Stimulated activated naive CD8-positive, alpha-beta T cell treated with anti-CD3 and anti-CD28 coated beads, Interleukin-15, amount 100 ng/mL, for 72 hours (primary cell): ENCODE results near the gene HAUS5.

Source experiments
- ATAC-seq: fragments of 150-1000 bp; cut with Tn5 transposase; 2 replicates; pipeline ENCODE4 v1.10.0; 2021; ENCODE audit warnings: mild to moderate bottlenecking, moderate library complexity
- DNase-seq, 2 donors: peaks; one replicate each; pipeline ENCODE4 v3.0.0; 2021 to 2022
- H3K27ac Mint-ChIP-seq, 2 donors: one replicate each; pipeline ENCODE4 v1.8.0; 2022; ENCODE audit warnings: mild to moderate bottlenecking in 2 of 2, mixed read lengths in 2 of 2, moderate library complexity in 2 of 2
- H3K27me3 Mint-ChIP-seq: one replicate; pipeline ENCODE4 v1.8.0; 2022; ENCODE audit warnings: mixed read lengths
- H3K4me1 Mint-ChIP-seq: one replicate; pipeline ENCODE4 v1.8.0; 2022; ENCODE audit warnings: mild to moderate bottlenecking, mixed read lengths
- H3K4me3 Mint-ChIP-seq, 2 donors: one replicate each; pipeline ENCODE4 v1.8.0; 2022; ENCODE audit warnings: mild to moderate bottlenecking in 2 of 2, mixed read lengths in 2 of 2, moderate library complexity in 1 of 2
- H3K9me3 Mint-ChIP-seq, 2 donors: one replicate each; pipeline ENCODE4 v1.8.0; 2022; ENCODE audit warnings: mixed read lengths in 2 of 2

HAUS5 gene

GRCh38 chr19:35666251-35666913 lies 53.8 kb downstream of the HAUS5 start, which contains the start of gene UPK1A:
UPK1A (plus strand) TSS chr19:35666517; CDS start chr19:35666813, 296 bp downstream.
- Mint-ChIP-seq H3K27ac (peak within 1 kb of the TSS in 1 of 2 donors; percentile 35), H3K4me3 (no peak within 1 kb of the TSS), H3K27me3 (peaks cover 24% of the 10 kb centered on the region), H3K9me3 (no peaks in the 10 kb centered on the region), H3K4me1 (peaks cover 5% of the 10 kb centered on the region)
- ATAC-seq (peak; percentile 46), DNase-seq (no peak)

- no peak overlapping the region for H3K27ac Mint-ChIP-seq
- ATAC-seq: no peak
- no peak overlapping the region for H3K4me3 Mint-ChIP-seq
- no peaks in the 10 kb centered on the region for H3K9me3 Mint-ChIP-seq
- DNase-seq: no peak
- H3K4me1 Mint-ChIP-seq: peaks cover 22% of the 10 kb centered on the region
- peaks cover 51% of the 10 kb centered on the region for H3K27me3 Mint-ChIP-seq
Observed at GRCh38 chr19:35669566-35669965, 57.0 kb downstream of the HAUS5 start.

GRCh38 chr19:35669974-35670373 lies 57.4 kb downstream of the HAUS5 start:
- Mint-ChIP-seq H3K9me3 (no peaks in the 10 kb centered on the region), H3K27me3 (peaks cover 52% of the 10 kb centered on the region), H3K4me3 (no peak overlapping the region), H3K27ac (no peak overlapping the region), H3K4me1 (peaks cover 22% of the 10 kb centered on the region)
- no peak for DNase-seq
- no peak for ATAC-seq

DNA sequence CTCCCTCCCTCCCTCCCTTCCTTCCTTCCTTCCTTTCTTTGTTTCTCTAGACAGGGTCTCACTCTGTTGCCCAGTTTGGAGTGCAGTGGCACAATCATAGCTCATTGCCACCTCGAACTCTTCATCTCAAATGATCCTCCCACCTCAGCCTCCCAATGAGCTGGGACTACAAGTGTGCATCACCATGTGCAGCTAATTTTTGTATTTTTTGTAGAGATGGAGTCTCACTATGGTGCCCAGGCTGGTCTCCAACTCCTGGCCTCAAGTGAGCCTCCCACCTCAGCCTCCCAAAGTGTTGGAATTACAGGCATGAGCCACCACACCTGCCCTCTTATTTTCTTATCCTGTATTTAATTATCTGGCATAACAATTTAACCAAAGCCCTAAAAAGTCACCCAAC lies 58.2 kb downstream of the HAUS5 start:
- Mint-ChIP-seq H3K27ac (no peak overlapping the region), H3K4me3 (no peak overlapping the region), H3K27me3 (peaks cover 55% of the 10 kb centered on the region), H3K4me1 (peaks cover 22% of the 10 kb centered on the region), H3K9me3 (no peaks in the 10 kb centered on the region)
- ATAC-seq (no peak), DNase-seq (no peak)

DNA sequence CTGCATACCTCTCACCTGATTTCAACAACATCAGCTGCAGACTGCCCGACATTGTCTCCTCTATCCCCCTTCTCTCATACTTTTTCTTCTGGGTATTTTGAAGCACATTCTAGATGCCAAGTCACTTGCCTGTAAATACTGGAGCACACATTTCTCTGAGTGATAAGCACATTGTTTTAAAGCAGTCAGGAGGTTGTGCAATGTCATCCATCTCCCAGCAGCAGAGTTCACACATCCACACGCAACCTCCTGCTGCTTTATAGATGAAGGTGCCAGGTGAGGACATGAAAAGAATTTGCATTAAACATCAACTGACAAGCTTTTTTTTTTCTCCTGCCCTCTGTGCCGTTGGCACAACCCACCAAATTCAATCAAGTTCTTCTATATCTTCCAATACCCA lies 59.3 kb downstream of the HAUS5 start:
- peaks cover 22% of the 10 kb centered on the region for H3K4me1 Mint-ChIP-seq
- no peak overlapping the region for H3K27ac Mint-ChIP-seq
- no peaks in the 10 kb centered on the region for H3K9me3 Mint-ChIP-seq
- DNase-seq: no peak
- peaks cover 67% of the 10 kb centered on the region for H3K27me3 Mint-ChIP-seq
- H3K4me3 Mint-ChIP-seq: no peak overlapping the region
- no peak for ATAC-seq

- no peak overlapping the region for H3K27ac Mint-ChIP-seq
- H3K9me3 Mint-ChIP-seq: no peaks in the 10 kb centered on the region
- H3K4me1 Mint-ChIP-seq: peaks cover 22% of the 10 kb centered on the region
- ATAC-seq (peak; percentile 98), DNase-seq (peak; percentile 52 to 72)
- H3K27me3 Mint-ChIP-seq: peaks cover 69% of the 10 kb centered on the region
- peak overlapping the region; percentile 74 to 81 for H3K4me3 Mint-ChIP-seq
Observed at GRCh38 chr19:35673121-35673804, 60.7 kb downstream of the HAUS5 start.
